Lung (tissue), 12 donors: ENCODE data around the gene THOC2. TPM values are rescaled to one million over a fixed set of nuclear protein-coding genes. Genes with fewer than 3 reads are reported as not detected.
A peak's percentile ranks its signal among the peaks of the same experiment; 100 is the strongest.

Experiments used
- ATAC-seq: fragments of 200-7000 bp; cut with Tn5 transposase; one replicate; pipeline ENCODE4 v1.9.1; 2020; ENCODE audit warnings: moderate number of reproducible peaks; ENCODE audit not compliant: insufficient read depth, low FRiP score
- DNase-seq, 3 donors: peaks; one replicate each; pipeline ENCODE4 v3.0.0-alpha.2; 2013 to 2017
- H3K27ac ChIP-seq, 2 donors: one replicate each; pipeline ENCODE4 v1.5.1; 2013; ENCODE audit warnings: mild to moderate bottlenecking in 2 of 2, moderate library complexity in 2 of 2, control low read depth in 1 of 2, inconsistent platforms in 1 of 2, low read depth in 1 of 2, low read length in 1 of 2
- H3K27me3 ChIP-seq, 3 donors: one replicate each; pipeline ENCODE4 v1.5.1; 2013; ENCODE audit warnings: low read length in 2 of 3; ENCODE audit not compliant: control insufficient read depth in 3 of 3, insufficient read depth in 3 of 3
- H3K36me3 ChIP-seq, 4 donors: one replicate each; pipeline ENCODE4 v1.5.1; 2013; ENCODE audit warnings: low read length in 4 of 4, mild to moderate bottlenecking in 1 of 4, moderate library complexity in 1 of 4; ENCODE audit not compliant: control insufficient read depth in 4 of 4, insufficient read depth in 4 of 4
- H3K4me1 ChIP-seq, 5 donors: one replicate each; pipeline ENCODE4 v1.5.1; 2013; ENCODE audit warnings: low read length in 5 of 5, mild to moderate bottlenecking in 2 of 5, moderate library complexity in 1 of 5; ENCODE audit not compliant: control insufficient read depth in 5 of 5, insufficient read depth in 5 of 5
- H3K4me3 ChIP-seq: one replicate; pipeline ENCODE4 v1.5.1; 2013; ENCODE audit warnings: mild to moderate bottlenecking, control low read depth, moderate library complexity
- H3K9ac ChIP-seq, 2 donors: one replicate each; pipeline ENCODE4 v1.5.1; 2013; ENCODE audit warnings: low read length in 2 of 2, control low read depth in 1 of 2; ENCODE audit not compliant: insufficient read depth in 1 of 2
- H3K9me3 ChIP-seq, 4 donors: one replicate each; pipeline ENCODE4 v1.5.1; 2013; ENCODE audit warnings: low read length in 3 of 4, mild to moderate bottlenecking in 1 of 4, moderate library complexity in 1 of 4; ENCODE audit not compliant: control insufficient read depth in 4 of 4, insufficient read depth in 3 of 4
- CTCF ChIP-seq: IDR thresholded peaks from 2 replicates; pipeline ENCODE4 v1.5.1; 2012; ENCODE audit warnings: mild to moderate bottlenecking; ENCODE audit errors: control extremely low read depth, extremely low read depth
- WGBS, 2 donors: extraction: QIAGEN DNeasy Blood & Tissue Kit; methylation state at CpG; one replicate each; pipeline ENCODE4 v1.1.7; 2013; 5-methylcytosine and 5-hydroxymethylcytosine counted together
- polyA plus RNA-seq, 2 donors: library from polyadenylated mRNA; stranded (reverse); fragments of 200-250 nt; gene quantifications; one replicate each; pipeline ENCODE4 v1.2.1, GENCODE V29; 2013
- total RNA-seq, 2 donors: library from RNA; depleted of rRNA in 1 of 2; stranded (reverse); fragments of >200 nt in 1 of 2; gene quantifications; one replicate each; pipeline ENCODE4 v1.2.1, GENCODE V29; 2014 to 2021
- donor health status: control.
- donor health status: control.
- donor health status: Bipolar disorder and iron deficiency.
- donor health status: healthy.
- donor health status: DM: yes; HTN: yes; CAD: no.

THOC2 gene
- total and polyA plus RNA-seq, 4 donors, result 25.9 to 224 (median 71.7) TPM

GRCh38 chrX:123603491-123603890 is 129.4 kb downstream of the THOC2 start:
- DNase-seq (no peak), ATAC-seq (no peak)
- no peak overlapping the region for H3K9ac ChIP-seq
- no peaks in the 10 kb centered on the region for H3K27me3 ChIP-seq
- H3K27ac ChIP-seq, result no peak overlapping the region
- no peaks in the 10 kb centered on the region for H3K4me1 ChIP-seq
- WGBS, 2 donors, result 81 to 98% methylated on average over 5 of the region's 5 CpGs
- H3K9me3 ChIP-seq, result no peaks in the 10 kb centered on the region
- no peak overlapping the region for H3K4me3 ChIP-seq
- TF ChIP-seq CTCF, result no peak
- peaks cover 0 to 14% (median 2%) of the 10 kb centered on the region in 4 donors for H3K36me3 ChIP-seq

GRCh38 chrX:123601437-123601836 is 131.4 kb downstream of the THOC2 start:
- 79 to 96% methylated on average over 3 of the region's 3 CpGs for WGBS, 2 donors
- no peak for ATAC-seq

GRCh38 chrX:123600181-123600580 is 132.7 kb downstream of the THOC2 start:
- peaks cover 0 to 9% (median 2%) of the 10 kb centered on the region in 4 donors for H3K36me3 ChIP-seq
- no peaks in the 10 kb centered on the region for H3K4me1 ChIP-seq
- H3K9me3 ChIP-seq, result no peaks in the 10 kb centered on the region
- no peak for TF ChIP-seq CTCF
- no peak overlapping the region for H3K4me3 ChIP-seq
- no peaks in the 10 kb centered on the region for H3K27me3 ChIP-seq
- no peak overlapping the region for H3K27ac ChIP-seq
- H3K9ac ChIP-seq, result no peak overlapping the region
- ATAC-seq, result no peak
- no peak for DNase-seq
- 79 to 94% methylated on average over 2 of the region's 2 CpGs for WGBS, 2 donors

More at GRCh38 chrX:123601437-123601836, 131.4 kb downstream of the THOC2 start:
- Histone ChIP-seq H3K27ac (no peak overlapping the region), H3K4me1 (no peaks in the 10 kb centered on the region), H3K36me3 (peaks cover 0 to 12% (median 2%) of the 10 kb centered on the region in 4 donors), H3K9ac (no peak overlapping the region), H3K4me3 (no peak overlapping the region), H3K9me3 (no peaks in the 10 kb centered on the region), H3K27me3 (no peaks in the 10 kb centered on the region)
- no peak for TF ChIP-seq CTCF
- DNase-seq, result no peak

- Histone ChIP-seq H3K4me1 (no peaks in the 10 kb centered on the region), H3K4me3 (no peak overlapping the region), H3K9me3 (no peaks in the 10 kb centered on the region), H3K27me3 (no peaks in the 10 kb centered on the region), H3K27ac (no peak overlapping the region), H3K9ac (no peak overlapping the region), H3K36me3 (no peaks in the 10 kb centered on the region)
- WGBS, 2 donors, result 40 to 67% methylated on average over 6 of the region's 6 CpGs
- DNase-seq, result no peak
- peak; percentile 42 for ATAC-seq
- no peak for TF ChIP-seq CTCF
These were observed 141.9 kb downstream of the THOC2 start for GRCh38 chrX:123590842-123591486.
